Measurements from ENCODE around the gene ZNF566.
A peak's percentile ranks its signal among the peaks of the same experiment; 100 is the strongest.

ZNF566 gene

GRCh38 chr19:36488118-36488845 is 1.1 kb downstream of the ZNF566 start:
- Histone ChIP-seq H4K20me1 (ENCODE audit: insufficient read depth, low read length) (no peaks in the 10 kb centered on the region), H3K79me2 (ENCODE audit: low read length) (peaks cover 39% of the 10 kb centered on the region), H3K27me3 (ENCODE audit: low read depth, low read length) (no peaks in the 10 kb centered on the region), H3K9ac (ENCODE audit: low read length) (peak overlapping the region; percentile 97), H2AFZ (ENCODE audit: low read depth, low read length) (peak overlapping the region; percentile 82), H3K9me3 (ENCODE audit: insufficient read depth, low read length) (no peaks in the 10 kb centered on the region), H3K36me3 (replicated peaks; ENCODE audit: low read depth, low read length) (peaks cover 13% of the 10 kb centered on the region), H3K4me2 (ENCODE audit: low read length) (peak overlapping the region; percentile 79), H3K4me3 (ENCODE audit: low read length) (peak overlapping the region; percentile 88), H3K27ac (ENCODE audit: low read length) (peak overlapping the region; percentile 92), H3K4me1 (ENCODE audit: low read length) (peaks cover 21% of the 10 kb centered on the region)
- TF ChIP-seq CTCF (IDR thresholded peaks at IDR 0.05; ENCODE audit: low read depth, low read length) = no peak
- TF ChIP-seq EZH2phosphoT487 (IDR thresholded peaks at IDR 0.05; ENCODE audit: low read depth) = no peak

GRCh38 chr19:36483653-36484052 is 5.7 kb downstream of the ZNF566 start:
- no peak for TF ChIP-seq EZH2phosphoT487 (IDR thresholded peaks at IDR 0.05; ENCODE audit: low read depth)
- no peak for TF ChIP-seq CTCF (IDR thresholded peaks at IDR 0.05; ENCODE audit: low read depth, low read length)
- no peaks in the 10 kb centered on the region for H3K27me3 ChIP-seq (ENCODE audit: low read depth, low read length)
- peaks cover 37% of the 10 kb centered on the region for H3K79me2 ChIP-seq (ENCODE audit: low read length)
- peaks cover 15% of the 10 kb centered on the region for H3K4me1 ChIP-seq (ENCODE audit: low read length)
- no peak overlapping the region for H2AFZ ChIP-seq (ENCODE audit: low read depth, low read length)
- H3K4me2 ChIP-seq (ENCODE audit: low read length) = no peak overlapping the region
- H3K27ac ChIP-seq (ENCODE audit: low read length) = no peak overlapping the region
- H3K4me3 ChIP-seq (ENCODE audit: low read length) = no peak overlapping the region
- 0 out of 2 replicates have a peak, but pooled peaks cover 3% of the 10 kb centered on the region for H3K9me3 ChIP-seq (ENCODE audit: insufficient read depth, low read length)
- peaks cover 31% of the 10 kb centered on the region for H3K36me3 ChIP-seq (replicated peaks; ENCODE audit: low read depth, low read length)
- no peak overlapping the region for H3K9ac ChIP-seq (ENCODE audit: low read length)
- H4K20me1 ChIP-seq (ENCODE audit: insufficient read depth, low read length) = no peaks in the 10 kb centered on the region

GRCh38 chr19:36482876-36483275 is 6.5 kb downstream of the ZNF566 start:
- TF ChIP-seq CTCF (IDR thresholded peaks at IDR 0.05; ENCODE audit: low read depth, low read length) (no peak), EZH2phosphoT487 (IDR thresholded peaks at IDR 0.05; ENCODE audit: low read depth) (no peak)
- Histone ChIP-seq H3K36me3 (replicated peaks; ENCODE audit: low read depth, low read length) (peaks cover 36% of the 10 kb centered on the region), H3K4me2 (ENCODE audit: low read length) (no peak overlapping the region), H3K9me3 (ENCODE audit: insufficient read depth, low read length) (0 out of 2 replicates have a peak, but pooled peaks cover 3% of the 10 kb centered on the region), H2AFZ (ENCODE audit: low read depth, low read length) (no peak overlapping the region), H3K27ac (ENCODE audit: low read length) (no peak overlapping the region), H3K4me1 (ENCODE audit: low read length) (peaks cover 9% of the 10 kb centered on the region), H4K20me1 (ENCODE audit: insufficient read depth, low read length) (no peaks in the 10 kb centered on the region), H3K27me3 (ENCODE audit: low read depth, low read length) (no peaks in the 10 kb centered on the region), H3K4me3 (ENCODE audit: low read length) (no peak overlapping the region), H3K9ac (ENCODE audit: low read length) (no peak overlapping the region), H3K79me2 (ENCODE audit: low read length) (peaks cover 29% of the 10 kb centered on the region)

GRCh38 chr19:36460046-36460445 is 29.3 kb downstream of the ZNF566 start:
- Histone ChIP-seq H3K4me1 (ENCODE audit: low read length) (no peaks in the 10 kb centered on the region), H4K20me1 (ENCODE audit: insufficient read depth, low read length) (no peaks in the 10 kb centered on the region), H3K9me3 (ENCODE audit: insufficient read depth, low read length) (peaks cover 8% of the 10 kb centered on the region), H3K27me3 (ENCODE audit: low read depth, low read length) (no peaks in the 10 kb centered on the region), H3K4me3 (ENCODE audit: low read length) (no peak overlapping the region), H3K27ac (ENCODE audit: low read length) (no peak overlapping the region), H2AFZ (ENCODE audit: low read depth, low read length) (no peak overlapping the region), H3K4me2 (ENCODE audit: low read length) (no peak overlapping the region), H3K79me2 (ENCODE audit: low read length) (no peaks in the 10 kb centered on the region), H3K9ac (ENCODE audit: low read length) (no peak overlapping the region), H3K36me3 (replicated peaks; ENCODE audit: low read depth, low read length) (peaks cover 39% of the 10 kb centered on the region)
- TF ChIP-seq EZH2phosphoT487 (IDR thresholded peaks at IDR 0.05; ENCODE audit: low read depth) (no peak), CTCF (IDR thresholded peaks at IDR 0.05; ENCODE audit: low read depth, low read length) (no peak)
